ENCODE results near the gene CAMK1D.

CAMK1D gene

DNA sequence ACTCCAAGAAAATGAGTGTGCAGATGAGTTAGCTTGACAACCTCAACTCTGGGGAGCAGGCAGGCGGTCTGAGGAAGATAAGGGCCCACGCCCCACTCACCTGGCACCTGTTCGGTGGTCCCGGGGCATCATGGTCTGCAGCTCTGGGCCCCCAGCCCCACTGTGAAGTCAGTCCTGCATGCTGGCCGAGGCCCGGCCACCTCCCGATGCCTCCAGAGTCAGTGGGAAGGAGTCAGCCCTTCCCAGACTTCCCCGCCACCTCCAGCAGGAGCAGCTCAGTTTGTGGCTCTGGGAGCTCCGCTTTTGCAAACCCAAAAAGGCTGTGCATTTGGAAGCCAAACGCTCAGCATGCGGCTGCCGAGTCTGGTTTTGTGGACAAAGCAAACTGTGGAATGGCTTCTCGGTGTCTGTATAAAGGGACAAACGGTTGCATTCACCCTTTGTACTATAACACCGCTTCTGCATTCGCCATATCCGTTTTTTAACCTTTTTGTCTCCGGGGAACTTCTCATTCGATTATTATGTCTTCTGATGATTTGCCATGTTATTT, 484.8 kb downstream of the CAMK1D start:
- DNase-seq (no peak), ATAC-seq (no peak)
- Mint-ChIP-seq H3K27me3 (no peaks in the 10 kb centered on the region), H3K4me3 (no peak overlapping the region), H3K4me1 (no peaks in the 10 kb centered on the region), H3K36me3 (ENCODE audit: low read depth) (no peaks in the 10 kb centered on the region), H3K27ac (no peak overlapping the region), H3K9me3 (no peaks in the 10 kb centered on the region)

- ATAC-seq, result no peak
- Mint-ChIP-seq H3K4me1 (no peaks in the 10 kb centered on the region), H3K36me3 (ENCODE audit: low read depth) (no peaks in the 10 kb centered on the region), H3K4me3 (no peak overlapping the region), H3K27ac (no peak overlapping the region), H3K9me3 (no peaks in the 10 kb centered on the region), H3K27me3 (no peaks in the 10 kb centered on the region)
- no peak for DNase-seq
These were observed 485.4 kb downstream of the CAMK1D start for GRCh38 chr10:12834721-12835120.

- Mint-ChIP-seq H3K4me3 (no peak overlapping the region), H3K4me1 (no peaks in the 10 kb centered on the region), H3K36me3 (ENCODE audit: low read depth) (no peaks in the 10 kb centered on the region), H3K27ac (no peak overlapping the region), H3K9me3 (no peaks in the 10 kb centered on the region), H3K27me3 (no peaks in the 10 kb centered on the region)
- ATAC-seq (no peak), DNase-seq (no peak)
These were observed 486.4 kb downstream of the CAMK1D start for GRCh38 chr10:12835709-12836108.

DNA sequence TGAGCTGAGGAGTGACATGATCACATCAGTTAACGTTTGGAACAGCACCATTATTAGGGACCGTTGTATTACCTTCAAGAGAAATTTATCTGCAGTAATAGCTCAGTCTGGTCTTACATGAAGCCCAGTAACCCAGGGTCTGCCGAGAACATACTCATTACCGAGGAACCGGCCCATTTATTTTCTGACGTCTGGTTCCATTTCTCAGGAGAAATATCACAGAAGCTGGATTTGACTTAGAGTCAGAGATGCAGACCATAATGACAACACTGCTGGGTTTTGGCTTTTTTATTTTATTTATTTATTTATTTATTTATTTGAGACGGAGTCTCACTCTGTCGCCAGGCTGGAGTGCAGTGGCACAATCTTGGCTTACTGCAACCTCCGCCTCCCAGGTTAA, 489.0 kb downstream of the CAMK1D start:
- H3K4me1 Mint-ChIP-seq, result no peaks in the 10 kb centered on the region
- no peak overlapping the region for H3K4me3 Mint-ChIP-seq
- no peak for ATAC-seq
- H3K36me3 Mint-ChIP-seq (ENCODE audit: low read depth), result no peaks in the 10 kb centered on the region
- DNase-seq, result no peak
- no peaks in the 10 kb centered on the region for H3K9me3 Mint-ChIP-seq
- no peak overlapping the region for H3K27ac Mint-ChIP-seq
- peaks cover 2% of the 10 kb centered on the region for H3K27me3 Mint-ChIP-seq

GRCh38 chr10:12838995-12839927, 489.9 kb downstream of the CAMK1D start:
- ATAC-seq, result no peak
- H3K9me3 Mint-ChIP-seq, result no peaks in the 10 kb centered on the region
- H3K27ac Mint-ChIP-seq, result no peak overlapping the region
- H3K36me3 Mint-ChIP-seq (ENCODE audit: low read depth), result no peaks in the 10 kb centered on the region
- H3K4me1 Mint-ChIP-seq, result no peaks in the 10 kb centered on the region
- no peak for DNase-seq
- peaks cover 2% of the 10 kb centered on the region for H3K27me3 Mint-ChIP-seq
- H3K4me3 Mint-ChIP-seq, result no peak overlapping the region

DNA sequence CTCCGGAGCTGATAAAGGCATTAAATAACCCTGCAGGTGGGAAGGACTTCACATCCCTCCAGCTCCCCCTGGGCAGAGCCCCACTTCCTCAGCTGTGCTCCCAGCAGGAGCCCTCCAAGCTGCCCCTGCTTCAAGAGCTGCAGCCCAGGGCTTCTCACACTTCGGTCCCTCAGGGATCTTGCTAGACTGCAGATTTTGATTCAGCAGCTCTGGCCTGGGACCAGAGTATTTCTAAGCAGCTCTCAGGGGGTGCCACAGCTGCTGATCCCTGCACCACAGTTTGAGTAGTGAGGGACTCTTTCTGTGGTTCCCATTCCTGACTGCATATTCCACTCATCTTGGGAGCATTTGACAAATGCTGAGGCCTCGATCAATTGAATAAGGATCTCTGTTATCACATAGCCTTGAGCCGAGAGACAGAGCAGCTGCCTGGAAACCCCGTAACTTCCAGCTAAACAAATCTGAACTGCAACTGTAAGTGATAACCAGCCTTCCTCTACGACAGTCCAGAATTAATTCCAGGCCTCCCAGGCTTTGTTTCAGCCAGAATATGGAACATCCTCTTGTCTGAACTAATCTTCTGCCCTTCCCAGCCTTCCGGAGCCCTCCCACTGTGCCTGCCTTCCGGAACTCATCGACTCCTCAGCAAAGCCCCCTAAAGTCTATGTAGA, 490.7 kb downstream of the CAMK1D start:
- Mint-ChIP-seq H3K4me3 (no peak overlapping the region), H3K27ac (no peak overlapping the region), H3K4me1 (no peaks in the 10 kb centered on the region), H3K36me3 (ENCODE audit: low read depth) (no peaks in the 10 kb centered on the region), H3K27me3 (peaks cover 2% of the 10 kb centered on the region), H3K9me3 (no peaks in the 10 kb centered on the region)
- no peak for DNase-seq
- ATAC-seq, result no peak

GRCh38 chr10:12841426-12841825, 492.1 kb downstream of the CAMK1D start:
- no peak for ATAC-seq
- H3K4me3 Mint-ChIP-seq, result no peak overlapping the region
- no peak overlapping the region for H3K27ac Mint-ChIP-seq
- DNase-seq, result no peak
- no peaks in the 10 kb centered on the region for H3K36me3 Mint-ChIP-seq (ENCODE audit: low read depth)
- H3K4me1 Mint-ChIP-seq, result no peaks in the 10 kb centered on the region
- no peaks in the 10 kb centered on the region for H3K9me3 Mint-ChIP-seq
- peaks cover 2% of the 10 kb centered on the region for H3K27me3 Mint-ChIP-seq

GRCh38 chr10:12841826-12842225, 492.5 kb downstream of the CAMK1D start:
- no peaks in the 10 kb centered on the region for H3K36me3 Mint-ChIP-seq (ENCODE audit: low read depth)

GRCh38 chr10:12842310-12842709, 493.0 kb downstream of the CAMK1D start:
- ATAC-seq, result no peak
- H3K4me3 Mint-ChIP-seq, result no peak overlapping the region
- no peaks in the 10 kb centered on the region for H3K9me3 Mint-ChIP-seq
- no peak for DNase-seq
- H3K36me3 Mint-ChIP-seq (ENCODE audit: low read depth), result no peaks in the 10 kb centered on the region
- H3K4me1 Mint-ChIP-seq, result no peaks in the 10 kb centered on the region
- peaks cover 2% of the 10 kb centered on the region for H3K27me3 Mint-ChIP-seq
- H3K27ac Mint-ChIP-seq, result no peak overlapping the region

More at GRCh38 chr10:12841826-12842225, 492.5 kb downstream of the CAMK1D start:
- H3K27ac Mint-ChIP-seq, result no peak overlapping the region
- H3K4me1 Mint-ChIP-seq, result no peaks in the 10 kb centered on the region
- no peak overlapping the region for H3K4me3 Mint-ChIP-seq
- peaks cover 2% of the 10 kb centered on the region for H3K27me3 Mint-ChIP-seq
- no peaks in the 10 kb centered on the region for H3K9me3 Mint-ChIP-seq
- ATAC-seq (no peak), DNase-seq (no peak)

DNA sequence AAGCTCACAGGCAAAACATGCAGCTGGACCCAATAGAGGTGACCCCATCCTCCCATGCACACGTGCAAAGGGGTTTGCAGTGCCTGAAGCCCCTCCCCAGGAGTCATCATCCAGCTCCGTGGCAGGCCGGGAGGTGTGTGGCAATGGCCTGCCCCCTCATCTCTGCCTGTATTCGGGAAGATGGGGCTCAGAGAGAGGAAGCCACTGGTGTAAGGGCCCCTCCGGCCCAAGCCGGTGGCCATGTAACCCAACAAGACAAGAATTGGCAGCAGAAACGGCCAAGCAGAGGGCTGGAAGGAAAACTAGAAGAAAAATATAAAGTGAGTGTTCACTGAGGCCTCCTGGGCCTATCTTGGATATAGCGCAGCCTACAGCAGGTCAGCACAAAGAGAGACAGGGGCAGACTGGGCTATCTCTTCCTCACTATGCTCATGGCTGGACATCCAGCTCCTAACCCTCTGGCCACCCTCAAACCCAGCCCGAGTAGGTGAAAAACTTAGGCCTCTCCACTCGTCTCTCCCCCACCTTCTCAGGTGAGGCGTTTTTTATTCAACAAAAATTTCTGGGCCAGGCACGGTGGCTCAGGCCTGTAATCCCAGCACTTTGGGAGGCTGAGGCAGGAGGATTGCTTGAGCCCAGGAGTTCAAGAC, 494.1 kb downstream of the CAMK1D start:
- peaks cover 8% of the 10 kb centered on the region for H3K27me3 Mint-ChIP-seq
- DNase-seq (no peak), ATAC-seq (no peak)
- H3K27ac Mint-ChIP-seq, result no peak overlapping the region
- H3K9me3 Mint-ChIP-seq, result no peaks in the 10 kb centered on the region
- no peak overlapping the region for H3K4me3 Mint-ChIP-seq
- no peaks in the 10 kb centered on the region for H3K4me1 Mint-ChIP-seq
- H3K36me3 Mint-ChIP-seq (ENCODE audit: low read depth), result no peaks in the 10 kb centered on the region

- no peak for ATAC-seq
- DNase-seq, result no peak
- Mint-ChIP-seq H3K4me1 (peaks cover 4% of the 10 kb centered on the region), H3K4me3 (no peak overlapping the region), H3K27ac (no peak overlapping the region), H3K27me3 (peaks cover 15% of the 10 kb centered on the region), H3K9me3 (no peaks in the 10 kb centered on the region), H3K36me3 (ENCODE audit: low read depth) (no peaks in the 10 kb centered on the region)
These were observed 495.6 kb downstream of the CAMK1D start for GRCh38 chr10:12844811-12845483.

DNA sequence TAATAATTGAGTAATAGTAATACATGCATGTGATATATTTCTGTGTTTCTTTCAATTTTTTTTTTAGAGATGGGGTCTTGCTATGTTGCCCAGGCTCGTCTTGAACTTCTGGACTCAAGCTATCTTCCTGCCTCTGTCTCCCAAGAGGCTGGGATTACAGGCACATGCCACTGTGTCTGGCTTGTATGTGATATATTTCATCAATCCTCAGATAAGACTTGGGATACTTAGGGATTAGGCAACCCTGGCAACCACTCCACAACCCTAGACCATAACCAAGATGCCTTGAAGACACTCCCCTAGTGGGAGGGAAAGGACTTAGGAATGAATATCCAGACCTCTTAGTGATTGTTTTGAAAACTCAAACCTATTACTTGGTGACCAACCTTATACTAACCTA, 497.4 kb downstream of the CAMK1D start:
- ATAC-seq, result no peak
- Mint-ChIP-seq H3K4me3 (no peak overlapping the region), H3K9me3 (no peaks in the 10 kb centered on the region), H3K36me3 (ENCODE audit: low read depth) (no peaks in the 10 kb centered on the region), H3K27ac (no peak overlapping the region), H3K27me3 (peaks cover 16% of the 10 kb centered on the region), H3K4me1 (peaks cover 4% of the 10 kb centered on the region)
- DNase-seq, result no peak

DNA sequence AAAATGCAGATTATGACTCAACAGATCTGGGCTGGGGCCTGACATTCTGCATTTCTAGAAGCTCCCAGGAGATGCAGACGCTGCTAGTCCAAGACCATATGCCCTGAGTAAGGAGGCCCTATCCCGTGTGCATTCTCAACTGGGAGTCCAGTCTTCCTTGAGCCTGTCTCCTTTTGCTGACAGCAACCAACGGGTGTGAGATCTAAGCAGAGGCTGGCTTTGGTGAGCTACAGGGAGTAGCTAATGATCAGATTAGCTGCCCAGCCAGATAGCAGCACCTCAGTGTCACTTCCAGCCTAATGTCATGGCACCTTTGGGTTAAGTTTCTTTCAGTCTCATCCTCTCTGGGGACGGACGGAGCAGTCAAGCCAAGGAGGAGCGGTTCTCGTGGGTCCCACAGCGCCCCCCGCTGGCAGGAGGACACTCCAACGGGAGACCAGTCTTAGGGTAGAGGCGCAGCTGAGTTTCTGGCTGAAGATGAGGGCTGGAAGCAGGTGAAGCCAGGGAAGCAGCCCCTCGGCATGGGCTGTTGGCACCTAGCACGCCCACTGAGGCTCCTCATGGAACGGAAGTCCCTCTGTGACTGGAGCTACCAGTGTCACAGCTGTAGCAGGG, 498.1 kb downstream of the CAMK1D start:
- DNase-seq, result peak; percentile 30
- H3K4me3 Mint-ChIP-seq, result no peak overlapping the region
- H3K9me3 Mint-ChIP-seq, result no peaks in the 10 kb centered on the region
- peaks cover 19% of the 10 kb centered on the region for H3K27me3 Mint-ChIP-seq
- ATAC-seq, result no peak
- no peak overlapping the region for H3K27ac Mint-ChIP-seq
- no peaks in the 10 kb centered on the region for H3K36me3 Mint-ChIP-seq (ENCODE audit: low read depth)
- H3K4me1 Mint-ChIP-seq, result peaks cover 4% of the 10 kb centered on the region

Data from activated naive CD8-positive, alpha-beta T cell treated with anti-CD3 and anti-CD28 coated beads, Interleukin-2, amount 50 U/mL, for 24 hours (primary cell).